SK-MEL-5 (cell line): ENCODE measurements around the gene GPR42. TPM values are rescaled to one million over a fixed set of nuclear protein-coding genes. Genes with fewer than 3 reads are reported as not detected.
A peak's percentile ranks its signal among the peaks of the same experiment; 100 is the strongest.
"Not testable (repeated sequence)": the region's sequence is repeated elsewhere in the genome, so short reads cannot be mapped to it uniquely, and the experiment has no call there.

Experiments used
- DNase-seq: peaks from one replicate; pipeline ENCODE4 v3.0.0-alpha.2; 2016; ENCODE audit warnings: low read depth, low spot score
- in situ Hi-C: cut with HindIII; loops from 2 replicates; pipeline ENCODE4 v1.10.0; 2016; ENCODE audit warnings: low sequenced_read_pairs, high pct_unique_total_duplicates, low pct_unique_long_range_greater_than_20kb
- total RNA-seq: library from RNA; depleted of rRNA; stranded (reverse); fragments of >200 nt; shearing (Covaris generic); gene quantifications from 2 replicates; pipeline ENCODE4 v1.2.3, GENCODE V29; 2014

Gene GPR42
- total RNA-seq, 1 experiment from 2014 or later = not detected

GRCh38 chr19:35357867-35358573 is 12.8 kb upstream of the GPR42 start, which contains the start of gene FFAR3:
Gene FFAR3 (plus strand): TSS chr19:35358460. CDS start chr19:35358891, 431 bp downstream.
- in situ Hi-C loops = no loop called here
- DNase-seq = peak; percentile 0

- in situ Hi-C loops, DNase-seq: not testable (repeated sequence)
These were observed 12.0 kb upstream of the GPR42 start for GRCh38 chr19:35358834-35359233.

- in situ Hi-C loops, DNase-seq: not testable (repeated sequence)
These were observed 11.5 kb upstream of the GPR42 start for GRCh38 chr19:35359395-35359794.

GRCh38 chr19:35360081-35360480 is 10.8 kb upstream of the GPR42 start:
- in situ Hi-C loops, DNase-seq: not testable (repeated sequence)

- in situ Hi-C loops = no loop called here
- no peak for DNase-seq
These were observed 9.9 kb upstream of the GPR42 start for GRCh38 chr19:35360880-35361420.

GRCh38 chr19:35362261-35363000 is 8.4 kb upstream of the GPR42 start:
- in situ Hi-C loops = no loop called here
- DNase-seq = no peak

- in situ Hi-C loops = no loop called here
- DNase-seq = no peak
These were observed 7.8 kb upstream of the GPR42 start for GRCh38 chr19:35363001-35363590.

- DNase-seq = no peak
- in situ Hi-C loops = no loop called here
These were observed 7.0 kb upstream of the GPR42 start for GRCh38 chr19:35363711-35364425.

GRCh38 chr19:35365303-35365702 is 5.6 kb upstream of the GPR42 start:
- DNase-seq = no peak
- in situ Hi-C loops = no loop called here

- no peak for DNase-seq
- in situ Hi-C loops = no loop called here
These were observed 2.5 kb upstream of the GPR42 start for GRCh38 chr19:35368378-35368777.

- DNase-seq = no peak
- in situ Hi-C loops = no loop called here
These were observed 1.3 kb upstream of the GPR42 start for GRCh38 chr19:35369522-35369921.

- in situ Hi-C loops = no loop called here
- DNase-seq = peak; percentile 0
These were observed 2.6 kb downstream of the GPR42 start for GRCh38 chr19:35373492-35373891.

- DNase-seq, in situ Hi-C loops: not testable (repeated sequence)
These were observed 3.2 kb downstream of the GPR42 start for GRCh38 chr19:35374031-35374430.

GRCh38 chr19:35375505-35376307 is 4.8 kb downstream of the GPR42 start:
- in situ Hi-C loops = no loop called here
- no peak for DNase-seq

GRCh38 chr19:35377656-35378055 is 6.8 kb downstream of the GPR42 start:
- no peak for DNase-seq
- in situ Hi-C loops = no loop called here

GRCh38 chr19:35378356-35378755 is 7.5 kb downstream of the GPR42 start:
- in situ Hi-C loops = no loop called here
- no peak for DNase-seq

GRCh38 chr19:35379545-35379944 is 8.7 kb downstream of the GPR42 start:
- in situ Hi-C loops, DNase-seq: not testable (repeated sequence)
